DMS 273 treated with DMSO at 0.1 percent for 48 hours (cell line): ENCODE results near the gene NEK9.
A peak's percentile ranks its signal among the peaks of the same experiment; 100 is the strongest.
"Not testable (repeated sequence)": the region's sequence is repeated elsewhere in the genome, so short reads cannot be mapped to it uniquely, and the experiment has no call there.

ENCODE experiments used
- DNase-seq: peaks from one replicate; lab custom pipeline; 2025; lab: John Stamatoyannopoulos, UW

Gene NEK9

DNA sequence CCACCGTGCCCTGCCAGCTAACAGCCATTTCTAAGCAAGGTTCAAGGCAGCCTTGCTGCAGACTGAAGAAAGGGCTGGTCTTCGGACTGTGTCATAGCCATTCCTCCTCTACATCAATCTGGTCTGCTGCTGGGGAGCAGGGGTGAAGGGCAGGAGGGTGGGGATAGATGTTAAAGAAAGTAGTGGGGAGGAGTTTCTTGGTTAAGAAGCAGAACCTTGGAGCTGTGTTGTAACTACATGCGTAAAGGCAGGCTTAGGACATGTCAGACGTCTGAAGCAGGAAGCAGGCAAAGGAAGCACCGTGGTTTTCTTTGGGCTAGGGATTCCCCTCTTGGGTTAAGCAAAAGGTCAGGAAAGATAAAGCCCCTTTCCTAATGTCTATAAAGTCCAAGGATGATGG, 18.1 kb upstream of the NEK9 start:
- DNase-seq, result no peak

DNA sequence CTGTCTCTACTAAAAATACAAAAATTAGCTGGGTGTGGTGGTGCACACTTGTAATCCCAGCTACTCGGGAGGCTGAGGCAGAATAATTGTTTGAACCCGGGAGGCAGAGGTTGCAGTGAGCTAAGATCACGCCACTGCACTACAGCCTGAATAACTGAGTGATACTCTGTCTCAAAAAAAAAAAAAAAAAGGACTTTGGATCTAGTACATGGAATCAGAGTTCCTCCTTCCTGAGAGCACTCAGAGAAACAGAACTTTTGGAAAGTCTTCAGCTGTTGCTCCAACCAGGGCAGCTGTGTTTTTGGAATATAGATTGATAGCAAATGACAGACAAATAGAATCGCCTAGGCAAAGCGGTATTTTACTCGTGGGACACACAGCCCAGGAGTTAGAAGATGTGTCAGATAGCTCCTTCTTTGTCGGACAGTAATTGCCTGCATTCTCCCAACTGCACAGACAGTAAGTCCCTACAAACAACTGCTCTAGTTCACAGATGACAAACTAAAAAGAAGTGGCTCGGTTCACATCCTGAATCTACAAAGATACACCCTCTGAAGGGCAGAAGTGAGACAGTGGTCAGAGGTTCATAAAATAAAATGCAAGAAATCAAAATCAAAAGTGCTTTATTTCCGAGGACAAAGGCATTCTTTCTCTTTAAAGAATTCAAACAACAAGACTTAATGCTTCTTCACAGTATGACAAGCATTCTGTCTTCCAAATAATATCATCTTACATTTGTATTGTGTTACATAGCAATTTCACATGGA, 17.1 kb upstream of the NEK9 start:
- no peak for DNase-seq

DNA sequence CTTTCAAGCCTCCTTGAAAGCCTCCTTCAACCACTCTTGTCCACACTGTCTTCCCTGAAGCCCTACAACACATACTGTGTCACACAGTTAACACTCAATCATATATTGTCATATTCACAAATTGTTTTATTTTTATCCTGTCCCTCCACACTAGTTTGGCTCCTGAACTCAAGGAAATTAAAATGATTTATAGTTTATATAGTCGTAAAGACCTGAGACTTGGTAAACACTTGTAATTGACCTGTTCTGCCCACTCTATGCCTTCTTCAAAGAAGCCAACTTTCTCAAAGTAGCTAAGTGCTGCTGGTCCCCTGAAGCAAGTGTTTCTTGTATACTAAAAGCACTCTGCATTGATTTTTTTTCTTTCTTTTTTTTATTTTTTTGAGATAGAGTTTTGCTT, 15.6 kb upstream of the NEK9 start:
- no peak for DNase-seq

DNA sequence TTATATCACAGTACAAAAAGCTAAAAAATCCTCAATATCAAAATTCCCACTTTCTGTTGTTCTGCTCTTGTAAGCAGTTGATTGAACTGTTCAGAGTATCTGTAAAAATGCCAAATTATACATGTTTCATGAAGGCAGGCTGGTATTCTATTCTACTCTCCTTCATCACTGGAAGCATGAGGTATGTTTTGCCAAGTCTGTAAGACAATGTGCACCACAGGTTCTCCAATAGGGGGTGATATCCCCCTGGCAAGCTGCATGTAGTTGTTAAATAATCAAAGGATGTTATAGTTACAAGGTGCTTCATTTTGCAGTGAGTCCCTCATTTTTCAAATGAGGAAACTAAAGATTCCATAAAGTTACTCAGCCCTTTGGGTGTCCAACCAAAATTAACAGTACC, 15.1 kb upstream of the NEK9 start:
- DNase-seq, result no peak

DNA sequence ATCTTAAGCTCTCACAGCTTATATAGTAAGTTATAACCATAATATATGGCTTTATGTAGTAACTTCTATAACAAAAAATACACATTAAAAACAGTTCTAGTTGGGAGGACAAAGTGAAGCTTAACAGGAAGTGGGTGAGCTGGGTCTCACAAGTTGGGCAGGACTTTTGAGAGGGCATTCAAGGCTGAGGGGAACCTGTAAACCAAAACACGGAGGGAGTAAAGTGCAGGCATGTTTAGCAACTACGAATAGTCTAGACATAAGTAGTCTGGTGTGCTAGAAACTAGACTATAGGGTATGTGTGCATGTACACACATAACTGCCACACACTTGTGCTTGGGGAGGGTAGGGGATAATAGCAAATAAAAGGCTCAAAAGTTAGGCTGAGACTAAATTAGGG, 14.2 kb upstream of the NEK9 start:
- DNase-seq, result no peak

DNA sequence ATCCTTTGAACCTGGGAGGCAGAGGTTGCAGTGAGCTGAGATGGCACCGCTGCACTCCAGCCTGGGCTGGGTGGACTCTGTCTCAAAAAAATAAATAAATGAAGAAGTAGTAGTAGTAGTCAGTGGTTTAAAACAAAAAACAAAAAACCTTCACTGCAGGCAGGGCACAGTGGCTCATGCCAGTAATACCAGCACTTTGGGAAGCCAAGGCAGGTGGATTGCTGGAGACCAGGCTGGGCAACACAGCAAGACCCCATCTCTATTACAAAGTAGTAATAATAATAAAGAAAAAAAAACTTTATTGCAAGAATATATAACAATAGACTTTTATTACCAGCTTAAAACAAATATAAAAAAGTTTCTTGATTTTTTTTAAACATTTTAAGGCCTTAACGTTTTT, 13.8 kb upstream of the NEK9 start:
- DNase-seq, result no peak

DNA sequence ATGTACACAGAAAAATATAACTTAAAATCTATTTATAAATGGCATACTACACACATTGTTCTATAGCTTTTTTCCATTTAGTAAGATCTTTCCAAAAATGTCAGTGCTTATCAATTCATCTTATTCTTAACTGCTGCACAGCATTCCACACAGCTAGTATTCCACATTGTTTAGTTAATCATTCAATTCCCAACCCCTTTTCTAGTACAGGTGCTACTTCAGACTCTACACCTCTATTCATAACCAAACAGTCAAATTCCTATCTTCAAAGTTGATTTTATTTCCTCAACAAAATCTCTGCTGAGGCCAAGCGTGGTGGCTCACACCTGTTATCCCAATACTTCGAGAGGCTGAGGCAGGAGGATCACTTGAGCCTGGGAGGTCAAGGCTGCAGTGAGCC, 12.3 kb upstream of the NEK9 start:
- DNase-seq, result no peak

DNA sequence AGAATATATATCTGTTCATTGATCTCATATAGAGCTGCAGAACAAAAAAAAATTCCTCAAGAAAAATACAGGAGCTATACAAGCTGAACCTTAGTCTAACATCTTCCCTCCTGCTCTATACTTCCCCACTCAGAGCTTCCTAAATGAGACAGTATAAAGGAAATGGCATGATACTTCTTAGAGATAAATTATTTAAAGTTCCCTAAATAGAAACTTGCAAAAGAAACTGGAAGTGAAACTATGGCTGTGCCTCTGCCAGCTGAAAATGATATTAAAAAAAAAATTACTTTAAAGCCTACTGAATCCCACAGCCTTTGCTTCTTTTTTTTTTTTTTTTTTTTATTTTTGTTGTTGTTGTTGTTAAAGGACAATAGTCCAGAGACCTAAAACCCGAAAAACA, 11.6 kb upstream of the NEK9 start:
- DNase-seq, result no peak

DNA sequence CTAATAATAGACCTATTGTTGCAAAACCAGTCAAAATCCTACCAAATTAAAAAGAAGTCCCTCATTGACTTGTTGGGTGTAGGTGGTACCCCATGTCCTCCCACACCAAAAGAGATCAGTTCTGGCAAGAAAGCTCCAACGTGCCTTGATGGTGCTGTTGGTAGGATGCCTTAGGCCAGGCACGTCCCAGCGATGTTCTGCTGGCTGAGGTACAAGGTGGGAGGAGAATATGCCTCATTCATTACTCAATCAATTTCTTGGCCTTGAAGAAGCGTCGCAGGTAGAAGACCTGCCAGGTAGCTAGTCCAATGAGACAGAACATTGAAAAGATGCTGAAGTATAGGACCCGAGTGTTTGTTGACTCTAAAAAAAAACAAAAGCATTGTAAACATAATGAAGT, 7.8 kb upstream of the NEK9 start:
- DNase-seq, result no peak

DNA sequence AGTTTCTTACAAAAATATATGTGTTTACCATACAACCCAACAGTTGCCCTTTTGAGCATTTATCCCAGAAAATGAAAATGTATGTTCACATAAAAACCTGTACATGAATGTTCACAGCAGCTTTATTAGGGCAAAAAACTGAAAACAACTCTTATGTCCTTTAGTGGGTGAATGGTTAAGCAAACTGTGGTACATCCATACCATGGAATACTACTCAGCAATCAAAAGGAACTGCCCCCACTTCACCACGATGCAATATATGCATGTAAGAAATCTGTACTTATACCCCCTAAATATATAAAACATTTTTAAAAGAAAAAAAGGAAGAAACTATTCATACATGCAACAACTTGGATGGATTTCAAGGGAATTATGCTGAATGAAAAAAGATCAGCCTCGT, 6.7 kb upstream of the NEK9 start:
- DNase-seq, result no peak

DNA sequence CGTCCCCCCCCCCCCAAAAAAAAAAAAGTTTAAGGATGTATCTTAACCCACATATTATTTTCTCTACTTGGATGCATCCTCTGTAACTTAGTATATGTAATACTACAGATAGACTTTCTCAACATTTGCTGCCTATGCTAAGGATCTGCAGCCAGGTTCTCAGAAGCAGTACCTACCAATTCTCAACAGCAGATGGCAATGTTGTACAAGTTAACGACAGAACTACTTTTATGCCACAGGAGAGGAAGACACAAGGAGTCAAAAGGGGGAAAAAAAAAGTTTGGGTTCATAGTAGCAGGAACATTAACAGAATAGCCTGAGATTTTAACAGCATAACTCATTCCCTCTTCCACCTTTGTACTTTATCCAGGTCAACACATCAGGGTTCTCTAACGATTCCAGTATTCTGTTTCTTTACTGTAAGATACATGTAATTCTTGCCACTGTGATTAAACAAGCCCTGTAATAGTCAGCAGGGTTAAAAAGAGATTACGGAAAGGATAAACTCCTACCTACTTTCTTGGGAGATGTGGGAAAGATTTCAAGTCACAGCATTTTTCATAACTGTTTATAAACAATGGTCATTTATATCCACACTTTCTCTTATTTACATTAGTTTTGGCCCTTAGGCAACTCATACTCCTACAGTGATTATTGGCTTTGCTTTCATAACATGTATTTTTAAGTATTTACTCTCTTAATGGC, 5.7 kb upstream of the NEK9 start:
- DNase-seq, result peak; percentile 41

DNA sequence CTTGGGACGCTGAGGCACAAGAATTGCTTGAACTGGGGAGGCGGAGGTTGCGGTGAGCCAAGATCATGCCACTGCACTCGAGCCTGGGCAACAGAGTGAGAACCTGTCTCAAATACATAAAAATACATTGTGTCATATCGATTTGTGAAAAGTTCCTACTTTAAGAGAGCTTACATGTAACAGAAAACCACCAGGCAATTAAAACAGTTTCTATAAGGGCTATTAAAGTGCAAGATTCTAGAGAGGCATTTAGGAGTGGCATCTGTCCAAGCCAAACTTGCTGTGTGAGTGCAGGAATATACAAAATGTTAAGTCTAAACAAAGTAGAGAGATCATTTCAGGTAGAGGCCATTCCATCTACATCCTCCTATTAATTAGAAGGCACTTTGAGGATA, 1.7 kb upstream of the NEK9 start:
- no peak for DNase-seq

DNA sequence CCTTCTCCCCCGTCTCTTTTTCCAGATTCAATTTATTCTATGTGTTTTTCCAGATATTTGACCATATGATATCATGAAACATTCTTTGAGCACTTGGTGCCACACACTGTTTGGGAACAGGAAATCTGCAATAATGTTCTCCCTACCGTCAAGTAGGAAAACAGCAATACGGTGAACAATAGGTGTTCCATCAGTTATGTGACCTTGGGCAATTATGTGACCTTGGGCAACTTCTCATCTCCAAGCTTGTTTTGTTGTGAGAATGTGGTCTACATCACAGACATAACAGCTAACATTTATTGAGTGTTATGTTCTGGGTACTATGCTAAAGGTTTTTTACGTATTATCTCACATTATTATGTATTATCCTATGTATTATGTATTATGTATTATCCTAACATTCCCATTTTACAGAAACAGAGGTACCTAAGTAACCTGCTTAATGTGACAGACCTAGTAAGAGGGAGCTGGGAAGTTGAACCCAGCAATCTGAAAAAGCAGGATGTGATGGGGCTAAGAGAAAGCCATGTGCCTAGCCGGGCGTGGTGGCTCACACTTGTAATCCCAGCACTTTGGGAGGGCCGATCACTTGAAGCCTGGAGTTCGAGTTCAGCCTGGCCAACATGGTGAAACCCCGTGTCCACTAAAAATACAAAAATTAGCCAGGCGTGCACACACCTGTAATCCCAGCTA, 1.2 kb upstream of the NEK9 start:
- DNase-seq, result no peak

DNA sequence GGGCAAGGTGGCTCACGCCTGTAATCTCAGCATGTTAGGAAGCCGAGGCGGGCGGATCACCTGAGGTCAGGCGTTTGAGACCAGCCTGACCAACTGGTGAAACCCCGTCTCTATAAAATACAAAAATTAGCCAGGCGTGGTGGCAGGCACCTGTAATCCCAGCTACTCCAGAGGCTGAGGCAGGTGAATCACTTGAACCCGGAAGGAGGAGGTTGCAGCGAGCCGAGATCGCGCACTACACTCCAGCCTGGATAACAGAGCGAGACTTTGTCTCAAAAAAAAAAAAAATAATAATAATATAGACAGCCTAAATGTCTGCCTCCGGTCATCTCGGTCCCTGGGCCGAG, 599 bp upstream of the NEK9 start:
- not testable (repeated sequence) for DNase-seq

DNA sequence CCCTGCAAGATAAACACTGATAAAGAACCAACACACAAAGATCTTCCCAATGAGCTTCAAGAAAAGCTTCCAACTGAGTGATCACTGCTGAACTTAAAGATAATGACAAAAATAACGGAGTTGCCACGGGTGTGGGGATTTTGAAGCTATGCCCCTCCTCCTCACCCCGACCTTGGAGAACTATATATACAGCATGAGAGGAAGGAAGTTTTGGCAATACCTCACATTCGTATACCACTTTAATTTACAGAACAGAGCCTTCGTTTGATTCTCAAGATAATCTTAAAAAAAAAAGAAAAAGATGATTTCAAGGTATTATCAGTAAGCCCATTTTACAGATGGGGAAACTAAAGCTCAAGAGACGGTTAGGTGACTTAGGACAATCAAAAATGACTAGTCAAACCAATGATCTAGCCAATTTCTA, 715 bp downstream of the NEK9 start:
- no peak for DNase-seq

DNA sequence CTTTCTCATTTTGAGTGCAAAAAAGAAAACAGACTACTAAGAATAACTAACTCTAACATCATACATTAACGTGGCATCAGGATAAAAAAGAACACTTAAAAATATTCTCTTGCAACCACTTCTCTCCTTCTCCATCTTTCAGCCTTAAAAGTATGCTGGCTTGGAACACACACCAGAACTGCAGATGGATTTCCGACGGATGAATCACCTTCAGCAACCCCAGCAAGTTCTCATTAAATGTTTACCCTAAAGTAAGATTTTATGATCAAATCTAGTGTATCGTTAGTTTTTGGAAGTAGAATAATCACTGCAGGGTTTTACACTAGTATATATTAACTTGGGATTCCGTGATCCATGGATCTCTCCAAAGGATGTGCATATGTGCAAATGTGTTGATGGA, 1.2 kb downstream of the NEK9 start:
- DNase-seq, result no peak

DNA sequence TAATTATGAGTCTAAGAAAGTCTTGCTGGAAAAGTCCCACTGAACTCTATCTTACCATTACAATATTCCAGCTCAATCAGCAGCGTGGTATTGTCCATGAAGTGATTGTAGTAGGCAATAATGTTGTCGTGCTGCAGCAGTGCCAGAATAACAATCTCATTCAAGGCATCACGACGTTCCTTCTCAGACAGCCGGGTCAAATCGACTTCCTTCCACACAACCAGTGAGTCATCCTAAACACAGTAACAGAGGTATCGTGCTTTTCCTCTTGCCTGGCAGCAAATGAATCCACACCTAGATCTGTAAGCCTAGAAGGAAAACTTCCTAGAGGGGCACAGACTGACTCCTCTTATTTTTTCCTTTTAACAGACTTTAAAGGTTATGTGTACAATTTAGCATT, 2.9 kb downstream of the NEK9 start:
- no peak for DNase-seq

DNA sequence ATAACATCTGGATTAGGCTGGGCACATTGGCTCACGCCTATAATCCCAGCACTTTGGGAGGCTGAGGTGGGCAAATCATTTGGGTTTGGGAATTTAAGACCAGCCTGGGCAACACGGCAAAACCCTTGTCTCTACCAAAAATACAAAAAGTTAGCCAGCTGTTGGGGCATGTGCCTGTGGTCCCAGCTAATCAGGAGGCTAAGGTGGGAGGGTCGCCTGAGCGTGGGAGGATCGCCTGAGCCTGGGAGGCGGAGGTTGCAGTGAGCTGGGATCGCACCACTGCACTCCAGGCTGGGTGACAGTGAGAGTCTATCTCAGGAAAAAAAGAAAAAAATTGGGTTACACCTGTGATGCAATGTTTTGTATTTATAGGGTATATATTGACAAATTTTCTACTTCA, 5.3 kb downstream of the NEK9 start:
- DNase-seq, result no peak

DNA sequence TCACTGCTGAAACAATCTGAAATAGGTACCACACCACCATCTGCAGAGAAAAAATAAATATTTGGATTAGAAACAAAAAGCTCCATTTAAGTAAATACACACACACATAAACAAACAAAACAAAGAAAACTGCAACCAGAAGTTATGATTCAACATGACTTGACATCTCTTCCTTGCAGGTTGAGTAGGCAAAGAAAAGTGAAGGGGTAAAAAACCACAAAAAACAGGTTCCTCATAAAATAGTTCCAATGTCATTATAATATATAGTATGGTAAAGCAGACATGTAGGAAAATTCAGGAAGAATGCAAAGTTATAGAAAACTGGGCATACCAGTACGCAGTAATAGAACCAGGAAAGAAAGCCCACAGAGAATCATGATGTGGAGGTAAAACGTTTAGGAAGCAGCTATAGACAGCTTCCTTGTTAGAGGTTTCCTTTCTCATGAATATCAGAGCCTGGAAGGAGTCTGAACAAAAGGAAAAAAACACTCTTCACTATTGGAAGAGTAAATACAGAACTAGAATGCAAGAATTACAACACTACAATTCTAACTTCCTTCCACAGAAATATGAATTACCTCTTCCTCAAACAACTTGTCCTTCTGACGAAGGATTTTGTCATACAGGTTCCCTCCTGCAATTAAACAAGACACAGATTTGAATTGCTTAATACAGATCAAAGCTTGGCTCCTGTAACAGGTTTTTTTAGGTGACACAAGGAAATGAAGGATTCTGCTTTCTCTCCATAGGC, 6.1 kb downstream of the NEK9 start:
- DNase-seq, result no peak

DNA sequence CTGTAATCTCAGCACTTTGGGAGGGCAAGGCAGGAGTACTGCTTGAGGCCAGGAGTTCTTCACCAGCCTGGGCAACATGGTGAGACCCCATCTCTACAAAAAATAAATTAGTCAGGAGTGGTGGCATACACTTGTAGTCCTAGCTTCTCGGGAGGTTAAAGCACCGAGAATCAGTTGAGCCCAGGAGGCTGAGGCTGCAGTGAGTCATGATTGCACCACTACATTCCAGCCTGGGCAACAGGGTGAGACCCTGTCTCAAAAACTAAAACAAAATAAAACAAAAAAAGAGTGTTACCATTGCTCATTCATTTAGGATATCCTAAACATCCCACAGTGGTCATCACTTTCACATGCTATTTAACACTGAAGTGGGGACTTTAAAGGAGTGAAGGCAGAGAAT, 7.8 kb downstream of the NEK9 start:
- no peak for DNase-seq

DNA sequence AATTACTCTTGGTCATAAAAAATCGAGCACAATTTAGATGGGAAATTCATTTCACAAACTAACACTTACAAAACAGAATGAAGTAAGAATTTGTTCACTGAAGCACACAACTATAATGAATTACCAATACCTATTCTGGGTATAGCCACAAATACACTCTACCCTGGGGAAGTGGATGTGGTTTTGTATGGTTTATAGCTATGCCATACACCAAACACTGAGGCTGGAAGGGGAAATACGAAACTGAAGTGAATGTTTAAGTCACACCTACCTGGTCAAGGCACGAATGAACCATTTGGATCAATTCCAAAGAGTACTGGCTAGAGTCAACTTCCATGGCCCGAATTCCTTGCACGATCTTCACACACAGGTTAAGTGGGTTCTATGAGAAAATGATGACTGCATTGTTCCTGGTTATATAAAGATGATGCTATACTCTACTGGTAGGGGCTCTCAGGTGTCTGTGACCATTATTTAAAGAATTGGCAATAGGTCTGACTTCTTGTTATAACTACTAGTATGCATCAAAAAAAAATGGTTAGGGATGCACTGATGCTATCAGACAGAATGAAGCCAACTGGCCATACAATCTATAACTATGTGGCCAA, 12.8 kb downstream of the NEK9 start:
- DNase-seq, result no peak

DNA sequence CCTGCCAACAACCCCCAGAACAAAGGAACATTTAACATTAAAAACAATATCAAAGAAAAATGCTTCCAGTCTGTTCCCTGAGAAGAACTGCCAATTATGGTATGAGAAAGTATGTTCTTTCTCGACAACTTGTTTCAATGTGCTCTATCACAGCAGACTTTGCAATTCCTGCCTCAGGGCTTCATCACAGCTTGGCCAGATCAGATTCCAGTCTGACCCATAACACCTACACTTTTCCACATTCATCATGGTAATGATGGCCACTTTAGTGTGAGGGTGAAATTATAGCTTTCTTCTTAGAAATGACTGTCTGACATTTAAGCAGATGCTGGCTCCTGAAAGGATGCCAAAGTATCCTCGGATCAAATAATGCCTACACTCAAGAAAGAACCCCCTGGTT, 17.0 kb downstream of the NEK9 start:
- no peak for DNase-seq
